Ovary (tissue), 3 donors: Measurements from ENCODE around the gene GBX2.

Experiments used
- CTCF ChIP-seq, 3 donors: fragments of 450-650 bp in 2 of 3; fragments of 200-600 bp in 1 of 3; IDR thresholded peaks; one replicate each; pipeline versions ENCODE4 v1.5.1 to v1.8.0; 2016 to 2022; ENCODE audit warnings: antibody characterized with exemption in 3 of 3, mild to moderate bottlenecking in 1 of 3
- POLR2A ChIP-seq: fragments of 450-650 bp; IDR thresholded peaks from one replicate; pipeline ENCODE4 v1.6.1; 2017; ENCODE audit warnings: antibody characterized with exemption, mild to moderate bottlenecking, moderate library complexity
- donor health status: DM: no; HTN: no; CAD: no.

- no peak for TF ChIP-seq POLR2A
- no peak for TF ChIP-seq CTCF (IDR thresholded peaks at IDR 0.05)
Measured at GRCh38 chr2:236184701-236185100, 16.5 kb upstream of the GBX2 start.
